Measurements from ENCODE around the gene CCDC33. TPM values are rescaled to one million over a fixed set of nuclear protein-coding genes. Genes with fewer than 3 reads are reported as not detected.

Gene CCDC33
- total and polyA plus RNA-seq, 10 of the 15 experiments (the other 5 are each of a cell fraction or from before 2014, with no cell fraction given): 0.57 to 5.8 (median 4.3) TPM

DNA sequence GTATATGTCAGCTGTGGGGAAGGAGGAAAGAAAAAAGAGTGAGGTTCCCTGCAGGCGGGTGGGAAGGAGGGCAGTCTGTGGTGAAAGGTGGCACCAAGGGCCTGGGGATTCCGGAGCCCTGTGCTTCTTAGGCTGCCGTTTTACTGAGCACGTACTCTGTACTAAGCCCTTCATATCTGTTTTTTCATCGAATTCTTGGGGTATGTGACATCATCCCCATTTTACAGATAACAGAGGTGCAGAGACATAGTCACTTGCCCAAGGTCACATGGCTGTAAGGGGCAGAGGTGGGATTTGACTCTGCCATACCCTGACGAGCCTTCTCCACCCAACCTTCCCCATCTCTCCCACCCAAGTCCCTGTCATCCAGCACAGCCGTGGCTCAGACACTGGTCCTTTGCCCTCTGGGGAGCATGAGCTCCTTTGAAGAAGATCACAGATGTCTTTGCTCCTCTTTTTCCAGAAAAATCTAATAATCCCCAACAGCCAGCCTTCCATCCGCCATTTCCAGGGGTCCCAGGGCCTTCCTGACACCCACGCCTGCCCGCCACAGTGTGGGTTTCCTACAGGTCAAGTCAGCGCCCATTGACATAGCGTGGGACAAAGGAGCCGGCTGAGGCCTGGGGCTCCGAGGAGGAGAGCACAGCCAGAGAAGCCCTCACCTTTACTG, 107.1 kb downstream of the CCDC33 start (continued):
- TF ChIP-seq, protein P1, sequence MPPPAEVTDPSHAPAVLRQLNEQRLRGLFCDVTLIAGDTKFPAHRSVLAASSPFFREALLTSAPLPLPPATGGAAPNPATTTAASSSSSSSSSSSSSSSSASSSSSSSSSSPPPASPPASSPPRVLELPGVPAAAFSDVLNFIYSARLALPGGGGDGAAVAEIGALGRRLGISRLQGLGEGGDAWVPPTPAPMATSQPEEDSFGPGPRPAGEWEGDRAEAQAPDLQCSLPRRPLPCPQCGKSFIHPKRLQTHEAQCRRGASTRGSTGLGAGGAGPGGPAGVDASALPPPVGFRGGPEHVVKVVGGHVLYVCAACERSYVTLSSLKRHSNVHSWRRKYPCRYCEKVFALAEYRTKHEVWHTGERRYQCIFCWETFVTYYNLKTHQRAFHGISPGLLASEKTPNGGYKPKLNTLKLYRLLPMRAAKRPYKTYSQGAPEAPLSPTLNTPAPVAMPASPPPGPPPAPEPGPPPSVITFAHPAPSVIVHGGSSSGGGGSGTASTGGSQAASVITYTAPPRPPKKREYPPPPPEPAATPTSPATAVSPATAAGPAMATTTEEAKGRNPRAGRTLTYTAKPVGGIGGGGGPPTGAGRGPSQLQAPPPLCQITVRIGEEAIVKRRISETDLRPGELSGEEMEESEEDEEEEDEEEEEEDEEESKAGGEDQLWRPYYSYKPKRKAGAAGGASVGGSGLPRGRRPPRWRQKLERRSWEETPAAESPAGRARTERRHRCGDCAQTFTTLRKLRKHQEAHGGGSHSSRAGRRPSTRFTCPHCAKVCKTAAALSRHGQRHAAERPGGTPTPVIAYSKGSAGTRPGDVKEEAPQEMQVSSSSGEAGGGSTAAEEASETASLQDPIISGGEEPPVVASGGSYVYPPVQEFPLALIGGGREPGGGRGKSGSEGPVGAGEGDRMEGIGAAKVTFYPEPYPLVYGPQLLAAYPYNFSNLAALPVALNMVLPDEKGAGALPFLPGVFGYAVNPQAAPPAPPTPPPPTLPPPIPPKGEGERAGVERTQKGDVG (CRISPR knock-in tag; IDR thresholded peaks at IDR 0.05): no peak
- TF ChIP-seq PML (IDR thresholded peaks at IDR 0.05; ENCODE audit: low read length) (no peak), WRNIP1 (IDR thresholded peaks at IDR 0.05; ENCODE audit: borderline replicate concordance, low read depth, low read length) (no peak), KDM1A (IDR thresholded peaks at IDR 0.05; ENCODE audit: borderline replicate concordance) (no peak), ZBED1 (IDR thresholded peaks at IDR 0.05; ENCODE audit: borderline replicate concordance) (no peak), SIX5 (IDR thresholded peaks at IDR 0.05; ENCODE audit: low read depth, low read length, severe bottlenecking) (no peak), ESRRA (IDR thresholded peaks at IDR 0.05; ENCODE audit: low read length) (no peak)

DNA sequence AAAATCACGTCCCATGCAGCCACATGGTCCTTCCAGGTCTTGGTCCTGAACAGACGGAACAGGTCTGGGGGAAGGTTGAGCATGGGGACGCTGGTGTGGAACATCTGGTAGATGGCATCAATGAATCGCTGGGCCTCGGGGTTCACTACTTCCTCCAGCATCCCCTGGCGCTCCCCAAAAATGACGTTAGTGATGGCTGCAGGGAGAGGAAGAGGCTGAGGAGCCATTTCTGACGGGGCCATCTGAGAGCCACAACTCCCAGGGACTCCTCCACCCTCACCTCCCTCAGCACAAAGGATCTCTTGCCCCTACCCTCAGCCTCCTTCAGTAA, 107.6 kb downstream of the CCDC33 start:
- no TSS peak for BruUV-seq (replicated peaks)
- intact Hi-C loops (cut with micrococcal nuclease; ENCODE audit: unreplicated experiment) (no loop called here), in situ Hi-C loops (cut with MboI) (no loop called here)
- Histone ChIP-seq H3K27ac (ENCODE audit: control insufficient read depth, insufficient read depth) (no peak overlapping the region), H3K9ac (ENCODE audit: control insufficient read depth, insufficient read depth, low read length) (no peak overlapping the region), H3K27me3 (replicated peaks in 1 of 2; ENCODE audit: control insufficient read depth in 2 of 2, insufficient read depth in 2 of 2, low read length in 1 of 2) (peaks cover 0 to 2% of the 10 kb centered on the region in 2 experiments; a peak in 3 of 4 replicates), H3K4me1 (ENCODE audit: control insufficient read depth, insufficient read depth, low read length) (no peaks in the 10 kb centered on the region), H2AFZ (ENCODE audit: control insufficient read depth, low read depth, low read length) (no peak overlapping the region), H3K9me3 (replicated peaks; ENCODE audit: control insufficient read depth, insufficient read depth, low read length) (no peaks in the 10 kb centered on the region), H3K4me2 (ENCODE audit: control insufficient read depth, insufficient read depth) (no peak overlapping the region), H4K20me1 (ENCODE audit: control insufficient read depth, insufficient read depth) (no peaks in the 10 kb centered on the region), H3K36me3 (ENCODE audit: control insufficient read depth in 2 of 2, insufficient read depth in 2 of 2, low read length in 1 of 2) (no peaks in the 10 kb centered on the region), H3K79me2 (ENCODE audit: control insufficient read depth, insufficient read depth, low read length) (no peaks in the 10 kb centered on the region), H3K4me3 (no peak overlapping the region)
- ATAC-seq (no peak), FAIRE-seq (no peak), DNase-seq (ENCODE audit: low read depth, low spot score) (no peak)
- CTCF ChIA-PET: no interaction called here
- no peak for TF ChIP-seq RAD51 (IDR thresholded peaks at IDR 0.05)
- TF ChIP-seq, protein P2, sequence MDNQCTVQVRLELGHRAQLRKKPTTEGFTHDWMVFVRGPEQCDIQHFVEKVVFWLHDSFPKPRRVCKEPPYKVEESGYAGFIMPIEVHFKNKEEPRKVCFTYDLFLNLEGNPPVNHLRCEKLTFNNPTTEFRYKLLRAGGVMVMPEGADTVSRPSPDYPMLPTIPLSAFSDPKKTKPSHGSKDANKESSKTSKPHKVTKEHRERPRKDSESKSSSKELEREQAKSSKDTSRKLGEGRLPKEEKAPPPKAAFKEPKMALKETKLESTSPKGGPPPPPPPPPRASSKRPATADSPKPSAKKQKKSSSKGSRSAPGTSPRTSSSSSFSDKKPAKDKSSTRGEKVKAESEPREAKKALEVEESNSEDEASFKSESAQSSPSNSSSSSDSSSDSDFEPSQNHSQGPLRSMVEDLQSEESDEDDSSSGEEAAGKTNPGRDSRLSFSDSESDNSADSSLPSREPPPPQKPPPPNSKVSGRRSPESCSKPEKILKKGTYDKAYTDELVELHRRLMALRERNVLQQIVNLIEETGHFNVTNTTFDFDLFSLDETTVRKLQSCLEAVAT (IDR thresholded peaks at IDR 0.05): no peak
- TF ChIP-seq, protein P3, sequence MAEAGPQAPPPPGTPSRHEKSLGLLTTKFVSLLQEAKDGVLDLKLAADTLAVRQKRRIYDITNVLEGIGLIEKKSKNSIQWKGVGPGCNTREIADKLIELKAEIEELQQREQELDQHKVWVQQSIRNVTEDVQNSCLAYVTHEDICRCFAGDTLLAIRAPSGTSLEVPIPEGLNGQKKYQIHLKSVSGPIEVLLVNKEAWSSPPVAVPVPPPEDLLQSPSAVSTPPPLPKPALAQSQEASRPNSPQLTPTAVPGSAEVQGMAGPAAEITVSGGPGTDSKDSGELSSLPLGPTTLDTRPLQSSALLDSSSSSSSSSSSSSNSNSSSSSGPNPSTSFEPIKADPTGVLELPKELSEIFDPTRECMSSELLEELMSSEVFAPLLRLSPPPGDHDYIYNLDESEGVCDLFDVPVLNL (IDR thresholded peaks at IDR 0.05; ENCODE audit: low read depth, low read length): no peak
- WGBS (ENCODE audit: insufficient coverage, insufficient replicate concordance, low lambda C conversion rate, missing lambda C conversion rate): 44% methylated on average over 8 of the region's 8 CpGs
- POLR2A ChIA-PET: no interaction called here
- SMC1A ChIA-PET (ENCODE audit: uncharacterized antibody, unreplicated experiment): no interaction called here
- RAD21 ChIA-PET (ENCODE audit: unreplicated experiment): no interaction called here

All from GM12878 (cell line).